ENCODE data around the gene LURAP1L.
A peak's percentile ranks its signal among the peaks of the same experiment; 100 is the strongest.

LURAP1L gene

GRCh38 chr9:12816656-12817101 is 41.9 kb downstream of the LURAP1L start:
- no peak for TF ChIP-seq ZNF394 (tag by site-specific recombination; IDR thresholded peaks at IDR 0.05; ENCODE audit: borderline replicate concordance)
- TF ChIP-seq ZSCAN16 (tag by site-specific recombination; IDR thresholded peaks at IDR 0.05): peak; percentile 83
- Histone ChIP-seq H3K27ac (ENCODE audit: extremely low read depth, low read depth, low read length) (no peak overlapping the region), H3K4me1 (ENCODE audit: control insufficient read depth, insufficient read depth, low read length) (peaks cover 11% of the 10 kb centered on the region), H3K36me3 (ENCODE audit: control insufficient read depth in 2 of 2, insufficient read depth in 1 of 2, low read length in 2 of 2) (no peaks in the 10 kb centered on the region), H3K9me3 (ENCODE audit: control insufficient read depth, insufficient read depth, low read depth, low read length) (no peaks in the 10 kb centered on the region), H3K4me3 (ENCODE audit: low read depth, low read length) (no peak overlapping the region)
- POLR2A ChIA-PET: no interaction called here
- CTCF ChIA-PET: no interaction called here

- TF ChIP-seq ZSCAN5A (tag by site-specific recombination; IDR thresholded peaks at IDR 0.05) (no peak), ZNF768 (tag by site-specific recombination; IDR thresholded peaks at IDR 0.05) (no peak), ZNF175 (tag by site-specific recombination; IDR thresholded peaks at IDR 0.05) (no peak), GFI1B (tag by site-specific recombination; IDR thresholded peaks at IDR 0.05) (no peak), ZNF558 (tag by site-specific recombination; IDR thresholded peaks at IDR 0.05) (no peak), ZNF48 (tag by site-specific recombination; IDR thresholded peaks at IDR 0.05) (no peak), ZNF514 (tag by site-specific recombination; IDR thresholded peaks at IDR 0.05) (no peak)
- H3K27ac ChIP-seq (ENCODE audit: extremely low read depth, low read depth, low read length): no peak overlapping the region
- no peak overlapping the region for H3K4me3 ChIP-seq (ENCODE audit: low read depth, low read length)
- no peaks in the 10 kb centered on the region for H3K9me3 ChIP-seq (ENCODE audit: control insufficient read depth, insufficient read depth, low read depth, low read length)
- H3K36me3 ChIP-seq (ENCODE audit: control insufficient read depth in 2 of 2, insufficient read depth in 1 of 2, low read length in 2 of 2): no peaks in the 10 kb centered on the region
- CTCF ChIA-PET: interaction anchor here (0.5 to 2.4 kb wide), 7 partner anchors 10 to 102 kb away, joined by 3 to 8 read pairs (median 4); no protein-coding TSS in a partner anchor
- H3K4me1 ChIP-seq (ENCODE audit: control insufficient read depth, insufficient read depth, low read length): peaks cover 11% of the 10 kb centered on the region
- POLR2A ChIA-PET: no interaction called here
These were observed 42.9 kb downstream of the LURAP1L start for GRCh38 chr9:12817702-12818101.

GRCh38 chr9:12818431-12819000 is 43.7 kb downstream of the LURAP1L start:
- TF ChIP-seq ZBTB21 (tag by site-specific recombination; IDR thresholded peaks at IDR 0.05): no peak
- no peak for TF ChIP-seq ZNF629 (tag by site-specific recombination; IDR thresholded peaks at IDR 0.05)
- TF ChIP-seq ZNF184 (tag by site-specific recombination; IDR thresholded peaks at IDR 0.05): no peak
- no peak for TF ChIP-seq ZNF747 (tag by site-specific recombination; IDR thresholded peaks at IDR 0.05)
- no peak for TF ChIP-seq ZNF621 (tag by site-specific recombination; IDR thresholded peaks at IDR 0.05)
- TF ChIP-seq ZNF791 (tag by site-specific recombination; IDR thresholded peaks at IDR 0.05): no peak
- no peak for TF ChIP-seq ZNF239 (tag by site-specific recombination; IDR thresholded peaks at IDR 0.05)
- TF ChIP-seq KLF17 (tag by site-specific recombination; IDR thresholded peaks at IDR 0.05): no peak
- no peak for TF ChIP-seq ZNF132 (tag by site-specific recombination; IDR thresholded peaks at IDR 0.05; ENCODE audit: borderline replicate concordance)
- peaks cover 11% of the 10 kb centered on the region for H3K4me1 ChIP-seq (ENCODE audit: control insufficient read depth, insufficient read depth, low read length)
- POLR2A ChIA-PET: no interaction called here
- CTCF ChIA-PET: interaction anchor here (0.6 to 2.4 kb wide), 15 partner anchors 9 to 903 kb away, joined by 3 to 8 read pairs (median 3); partner anchors contain the start of gene LURAP1L
- H3K9me3 ChIP-seq (ENCODE audit: control insufficient read depth, insufficient read depth, low read depth, low read length): no peaks in the 10 kb centered on the region
- no peak overlapping the region for H3K27ac ChIP-seq (ENCODE audit: extremely low read depth, low read depth, low read length)
- no peak overlapping the region for H3K4me3 ChIP-seq (ENCODE audit: low read depth, low read length)
- no peaks in the 10 kb centered on the region for H3K36me3 ChIP-seq (ENCODE audit: control insufficient read depth in 2 of 2, insufficient read depth in 1 of 2, low read length in 2 of 2)
